ENCODE data around the gene RASSF8. TPM values are rescaled to one million over a fixed set of nuclear protein-coding genes. Genes with fewer than 3 reads are reported as not detected.

Gene RASSF8
- total RNA-seq, 1 donor from 2014 or later, result 132 TPM

- peak; percentile 67 for ATAC-seq
- peak; percentile 74 for DNase-seq (ENCODE audit: low spot score)
- intact Hi-C loops (cut with DNase I), result no loop called here
Measured at GRCh38 chr12:25959071-25959961, 834 bp downstream of the RASSF8 start.

GRCh38 chr12:25960143-25960542 lies 1.7 kb downstream of the RASSF8 start:
- ATAC-seq, result no peak
- DNase-seq (ENCODE audit: low spot score), result no peak
- intact Hi-C loops (cut with DNase I), result no loop called here

- DNase-seq (ENCODE audit: low spot score) (no peak), ATAC-seq (no peak)
- intact Hi-C loops (cut with DNase I), result no loop called here
Measured at GRCh38 chr12:25960961-25961360, 2.5 kb downstream of the RASSF8 start.

GRCh38 chr12:25962932-25963525 lies 4.5 kb downstream of the RASSF8 start:
- no peak for DNase-seq (ENCODE audit: low spot score)
- peak; percentile 58 for ATAC-seq
- intact Hi-C loops (cut with DNase I), result no loop called here

- intact Hi-C loops (cut with DNase I), result loop anchor here (5.0 kb wide), 1 partner anchor 1752 kb away; no protein-coding TSS in a partner anchor
- ATAC-seq, result no peak
- DNase-seq (ENCODE audit: low spot score), result no peak
Measured at GRCh38 chr12:25965682-25966081, 7.2 kb downstream of the RASSF8 start.

GRCh38 chr12:25970082-25970481 lies 11.6 kb downstream of the RASSF8 start:
- intact Hi-C loops (cut with DNase I), result no loop called here
- DNase-seq (ENCODE audit: low spot score) (no peak), ATAC-seq (no peak)

GRCh38 chr12:25970916-25971653 lies 12.6 kb downstream of the RASSF8 start:
- DNase-seq (ENCODE audit: low spot score), result no peak
- intact Hi-C loops (cut with DNase I), result no loop called here
- ATAC-seq, result peak; percentile 78

GRCh38 chr12:25971654-25972041 lies 13.2 kb downstream of the RASSF8 start:
- no peak for DNase-seq (ENCODE audit: low spot score)
- intact Hi-C loops (cut with DNase I), result no loop called here

GRCh38 chr12:25972783-25973182 lies 14.3 kb downstream of the RASSF8 start:
- ATAC-seq, result no peak
- intact Hi-C loops (cut with DNase I), result no loop called here

More at GRCh38 chr12:25971654-25972041, 13.2 kb downstream of the RASSF8 start:
- ATAC-seq, result peak; percentile 30

GRCh38 chr12:25975179-25975578 lies 16.7 kb downstream of the RASSF8 start:
- intact Hi-C loops (cut with DNase I), result no loop called here
- ATAC-seq (no peak), DNase-seq (ENCODE audit: low spot score) (no peak)

More at GRCh38 chr12:25972783-25973182, 14.3 kb downstream of the RASSF8 start:
- no peak for DNase-seq (ENCODE audit: low spot score)

- ATAC-seq, result no peak
- no peak for DNase-seq (ENCODE audit: low spot score)
- intact Hi-C loops (cut with DNase I), result no loop called here
Measured at GRCh38 chr12:25975682-25976081, 17.2 kb downstream of the RASSF8 start.

- DNase-seq (ENCODE audit: low spot score) (no peak), ATAC-seq (no peak)
- intact Hi-C loops (cut with DNase I), result no loop called here
Measured at GRCh38 chr12:25976289-25976688, 17.8 kb downstream of the RASSF8 start.

- peak; percentile 31 for ATAC-seq
- DNase-seq (ENCODE audit: low spot score), result no peak
- intact Hi-C loops (cut with DNase I), result no loop called here
Measured at GRCh38 chr12:25977047-25977446, 18.6 kb downstream of the RASSF8 start.

GRCh38 chr12:25979059-25979458 lies 20.6 kb downstream of the RASSF8 start:
- ATAC-seq (no peak), DNase-seq (ENCODE audit: low spot score) (no peak)
- intact Hi-C loops (cut with DNase I), result no loop called here

- intact Hi-C loops (cut with DNase I), result no loop called here
- ATAC-seq (no peak), DNase-seq (ENCODE audit: low spot score) (no peak)
Measured at GRCh38 chr12:25979563-25979962, 21.1 kb downstream of the RASSF8 start.

- no peak for ATAC-seq
- intact Hi-C loops (cut with DNase I), result no loop called here
- no peak for DNase-seq (ENCODE audit: low spot score)
Measured at GRCh38 chr12:25980035-25980434, 21.6 kb downstream of the RASSF8 start.

- no peak for ATAC-seq
- DNase-seq (ENCODE audit: low spot score), result no peak
- intact Hi-C loops (cut with DNase I), result no loop called here
Measured at GRCh38 chr12:25981597-25981996, 23.1 kb downstream of the RASSF8 start.

GRCh38 chr12:25982416-25982815 lies 23.9 kb downstream of the RASSF8 start:
- ATAC-seq (no peak), DNase-seq (ENCODE audit: low spot score) (no peak)
- intact Hi-C loops (cut with DNase I), result no loop called here

GRCh38 chr12:25983625-25984024 lies 25.1 kb downstream of the RASSF8 start:
- intact Hi-C loops (cut with DNase I), result no loop called here
- ATAC-seq (no peak), DNase-seq (ENCODE audit: low spot score) (no peak)

GRCh38 chr12:25984759-25985158 lies 26.3 kb downstream of the RASSF8 start:
- no peak for DNase-seq (ENCODE audit: low spot score)
- intact Hi-C loops (cut with DNase I), result no loop called here
- no peak for ATAC-seq

Data from sciatic nerve (tissue), 2 donors.